Stimulated activated CD8-positive, alpha-beta memory T cell treated with anti-CD3 and anti-CD28 coated beads, Interleukin-4, amount 100 ng/mL, for 4 hours (primary cell): ENCODE results near the gene TASOR.
"Not testable (repeated sequence)": the region's sequence is repeated elsewhere in the genome, so short reads cannot be mapped to it uniquely, and the experiment has no call there.

Experiments used
- DNase-seq, 2 donors: peaks; one replicate each; pipeline ENCODE4 v3.0.0-alpha.2; 2020; ENCODE audit warnings: low read depth in 2 of 2, low spot score in 1 of 2

Gene TASOR, protein sequence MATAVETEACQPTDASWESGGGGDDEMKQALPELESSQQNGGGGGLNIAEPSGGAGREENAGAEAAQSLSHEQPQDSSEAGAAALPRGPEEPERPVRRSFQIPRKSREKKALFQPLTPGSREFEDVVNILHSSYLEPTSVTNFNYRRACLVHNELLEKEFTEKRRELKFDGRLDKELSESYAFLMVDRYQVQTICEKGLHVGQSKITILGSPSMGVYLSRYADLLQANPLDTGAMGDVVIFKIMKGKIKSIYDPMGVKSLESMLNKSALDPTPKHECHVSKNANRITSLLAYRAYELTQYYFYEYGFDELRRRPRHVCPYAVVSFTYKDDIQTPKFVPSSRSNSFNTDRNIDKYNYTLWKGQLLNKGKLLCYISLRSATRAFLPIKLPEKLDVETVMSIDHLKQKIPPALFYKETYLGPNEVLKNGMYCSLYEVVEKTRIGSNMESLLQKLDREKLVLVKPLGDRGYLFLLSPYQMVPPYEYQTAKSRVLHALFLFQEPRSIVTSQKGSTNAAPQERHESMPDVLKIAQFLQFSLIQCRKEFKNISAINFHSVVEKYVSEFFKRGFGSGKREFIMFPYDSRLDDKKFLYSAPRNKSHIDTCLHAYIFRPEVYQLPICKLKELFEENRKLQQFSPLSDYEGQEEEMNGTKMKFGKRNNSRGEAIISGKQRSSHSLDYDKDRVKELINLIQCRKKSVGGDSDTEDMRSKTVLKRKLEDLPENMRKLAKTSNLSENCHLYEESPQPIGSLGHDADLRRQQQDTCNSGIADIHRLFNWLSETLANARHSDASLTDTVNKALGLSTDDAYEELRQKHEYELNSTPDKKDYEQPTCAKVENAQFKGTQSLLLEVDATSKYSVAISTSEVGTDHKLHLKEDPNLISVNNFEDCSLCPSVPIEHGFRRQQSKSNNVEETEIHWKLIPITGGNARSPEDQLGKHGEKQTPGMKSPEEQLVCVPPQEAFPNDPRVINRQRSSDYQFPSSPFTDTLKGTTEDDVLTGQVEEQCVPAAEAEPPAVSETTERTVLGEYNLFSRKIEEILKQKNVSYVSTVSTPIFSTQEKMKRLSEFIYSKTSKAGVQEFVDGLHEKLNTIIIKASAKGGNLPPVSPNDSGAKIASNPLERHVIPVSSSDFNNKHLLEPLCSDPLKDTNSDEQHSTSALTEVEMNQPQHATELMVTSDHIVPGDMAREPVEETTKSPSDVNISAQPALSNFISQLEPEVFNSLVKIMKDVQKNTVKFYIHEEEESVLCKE (N-terminal part only)

DNA sequence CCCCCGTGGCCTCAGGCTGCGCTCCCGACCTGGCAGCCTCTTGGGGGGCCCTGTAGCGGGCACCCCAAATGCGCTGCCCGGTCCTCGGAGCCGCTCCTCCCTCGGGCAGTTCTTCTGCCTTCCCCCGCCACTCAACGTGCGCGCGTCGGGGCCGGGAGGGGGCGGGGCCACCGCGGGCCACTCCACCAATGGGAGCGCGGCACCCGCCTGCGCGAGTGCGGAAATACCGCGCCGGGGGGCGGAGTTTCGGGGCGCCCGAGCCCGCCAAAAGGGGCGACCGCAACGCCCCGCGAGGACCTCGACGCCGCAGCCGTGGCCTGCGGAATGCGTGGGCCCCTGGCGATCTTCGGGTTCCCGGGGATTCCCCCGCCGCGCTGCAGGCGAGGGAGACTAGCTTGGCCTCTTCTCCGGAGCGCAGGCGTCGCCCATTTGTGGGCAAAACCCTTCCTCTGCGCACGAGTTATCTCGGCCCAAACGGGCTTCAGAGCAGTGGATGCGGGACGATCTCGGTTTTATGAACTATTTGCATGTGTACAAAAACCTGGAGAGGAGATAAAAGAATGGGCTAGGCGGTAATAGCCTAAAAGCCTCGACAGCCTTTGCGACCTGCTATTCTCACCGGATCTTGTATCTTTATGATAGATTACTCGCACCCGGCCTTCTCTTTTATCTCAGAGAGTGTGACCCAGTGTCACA, at the start of gene TASOR:
Gene TASOR, minus strand, starts transcription at position 144 of the 696 bp plus-strand sequence. CDS start 259 bp downstream, outside the sequence.
- DNase-seq, result peak; percentile 63 to 75

DNA sequence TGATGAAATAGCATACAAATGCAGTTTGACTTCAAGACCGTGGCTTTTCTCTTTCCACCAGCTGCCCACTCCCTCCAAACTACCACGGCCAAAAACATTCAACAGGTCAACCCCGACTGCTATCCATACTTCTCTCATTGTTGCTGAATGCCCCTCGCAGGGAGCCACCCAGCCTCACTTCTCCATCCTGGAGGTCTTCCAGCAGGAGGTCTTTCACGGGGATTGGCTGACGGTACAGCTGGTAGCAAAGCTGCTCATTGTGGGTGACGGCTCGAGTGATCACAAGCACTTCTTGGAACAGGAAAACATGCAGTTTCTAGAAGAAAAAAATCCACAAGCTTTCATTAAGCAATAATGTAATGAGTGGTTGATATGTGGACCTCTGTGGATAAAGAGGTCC, 49.0 kb upstream of the TASOR start:
- DNase-seq, result no peak

DNA sequence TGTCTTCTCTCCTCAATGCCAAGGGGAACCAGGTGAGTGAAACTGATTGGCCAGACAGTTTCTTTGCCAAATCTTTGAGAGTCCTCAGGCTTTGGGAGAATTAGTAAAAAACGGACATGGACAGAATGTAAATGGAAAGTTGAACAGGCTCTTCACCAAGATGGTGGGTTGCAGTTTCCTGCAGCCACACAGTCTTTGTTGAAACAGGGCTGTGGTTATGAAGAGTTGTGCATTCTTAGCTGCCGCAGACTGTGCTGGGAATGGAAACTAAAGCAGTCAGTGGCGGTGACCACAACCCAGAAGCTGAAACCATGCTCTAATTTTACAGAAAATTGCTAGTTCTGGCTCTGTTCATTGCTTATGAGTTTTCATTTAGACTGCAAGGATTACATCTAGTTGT, 42.1 kb upstream of the TASOR start:
- peak in 1 of 2 donors; percentile 45 for DNase-seq

DNA sequence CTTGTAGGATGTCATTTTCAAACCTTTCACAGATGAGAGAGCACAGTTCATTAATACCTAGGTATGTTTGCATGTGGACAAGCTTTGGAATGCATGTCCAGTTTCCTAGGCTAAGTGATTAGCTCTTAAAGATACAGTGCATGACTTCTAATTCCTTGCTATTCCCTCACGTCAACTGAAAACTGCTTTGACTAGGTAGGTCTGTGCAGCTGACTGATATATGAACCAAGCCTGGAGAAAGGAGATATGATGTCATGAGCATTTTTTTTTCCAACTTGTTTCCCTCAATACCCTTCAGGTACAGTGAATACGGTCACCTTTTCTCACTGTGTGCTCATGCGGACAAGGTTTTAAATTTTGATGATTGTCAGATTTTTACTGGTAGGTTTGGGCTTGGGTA, 41.6 kb upstream of the TASOR start:
- DNase-seq, result no peak

DNA sequence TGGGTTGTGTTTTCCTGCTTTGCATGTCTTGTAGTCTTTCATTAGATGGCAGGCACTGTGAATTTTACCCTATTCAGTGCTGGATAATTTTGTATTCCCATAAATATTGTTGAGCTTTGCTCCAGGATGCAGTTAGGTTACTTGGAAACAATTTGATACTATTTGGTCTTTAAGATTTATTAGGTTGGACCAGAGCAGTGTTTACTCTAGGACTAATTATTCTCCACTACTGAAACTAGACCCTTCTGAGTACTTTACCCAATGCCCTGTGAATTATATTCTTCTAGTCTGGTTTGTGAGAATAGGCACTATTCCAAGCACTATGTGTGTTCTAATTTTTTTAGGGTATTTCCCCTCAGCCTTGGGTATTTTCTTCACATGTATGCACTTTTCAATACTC, 37.8 kb upstream of the TASOR start:
- no peak for DNase-seq

DNA sequence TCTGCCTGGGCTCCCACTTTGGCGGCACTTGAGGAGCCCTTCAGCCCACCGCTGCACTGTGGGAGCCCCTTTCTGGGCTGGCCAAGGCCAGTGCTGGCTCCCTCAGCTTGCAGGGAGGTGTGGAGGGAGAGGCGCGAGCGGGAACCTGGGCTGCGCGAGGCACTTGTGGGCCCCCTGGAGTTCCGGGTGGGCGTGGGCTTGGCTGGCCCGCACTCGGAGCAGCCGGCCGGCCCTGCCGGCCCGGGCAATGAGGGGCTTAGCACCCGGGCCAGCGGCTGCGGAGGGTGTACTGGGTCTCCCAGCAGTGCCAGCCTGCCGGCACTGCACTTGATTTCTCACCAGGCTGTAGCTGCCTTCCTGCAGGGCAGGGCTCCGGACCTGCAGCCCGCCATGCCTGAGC, 35.7 kb upstream of the TASOR start:
- not testable (repeated sequence) for DNase-seq

DNA sequence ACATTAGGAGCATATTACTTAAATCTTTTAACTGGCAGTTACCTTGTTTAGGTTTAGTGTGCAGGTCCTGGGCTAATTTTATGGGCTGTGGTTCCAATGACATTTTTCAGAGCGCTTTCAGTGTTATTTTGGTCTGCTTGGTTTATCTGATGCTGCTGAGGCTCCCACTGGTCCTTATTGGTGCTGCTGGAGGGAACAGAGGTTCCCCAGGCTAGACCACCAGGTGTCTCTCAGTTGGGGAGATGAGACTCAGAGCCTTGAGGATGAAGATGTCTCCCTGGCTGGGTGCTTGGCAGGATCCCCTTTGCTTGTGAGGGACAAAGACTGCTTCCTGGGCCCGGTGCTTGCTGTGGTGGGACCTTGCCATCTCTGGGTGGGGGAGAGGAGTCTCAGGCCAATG, 28.3 kb upstream of the TASOR start:
- DNase-seq, result no peak

DNA sequence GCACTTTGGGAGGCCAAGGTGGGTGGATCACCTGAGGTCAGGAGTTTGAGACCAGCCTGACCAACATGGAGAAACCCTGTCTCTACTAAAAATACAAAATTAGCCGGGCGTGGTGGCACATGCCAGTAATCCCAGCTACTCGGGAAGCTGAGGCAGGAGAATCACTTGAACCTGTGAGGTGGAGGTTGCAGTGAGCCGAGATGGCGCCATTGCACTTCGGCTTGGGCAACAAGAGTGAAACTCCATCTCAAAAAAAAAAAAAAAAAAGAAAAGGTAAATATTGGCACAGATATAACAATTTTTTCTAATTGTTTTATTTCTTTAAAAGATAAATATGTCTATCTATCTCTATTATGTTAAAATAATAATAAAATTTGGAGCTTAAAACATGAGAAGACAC, 24.3 kb upstream of the TASOR start:
- not testable (repeated sequence) for DNase-seq

DNA sequence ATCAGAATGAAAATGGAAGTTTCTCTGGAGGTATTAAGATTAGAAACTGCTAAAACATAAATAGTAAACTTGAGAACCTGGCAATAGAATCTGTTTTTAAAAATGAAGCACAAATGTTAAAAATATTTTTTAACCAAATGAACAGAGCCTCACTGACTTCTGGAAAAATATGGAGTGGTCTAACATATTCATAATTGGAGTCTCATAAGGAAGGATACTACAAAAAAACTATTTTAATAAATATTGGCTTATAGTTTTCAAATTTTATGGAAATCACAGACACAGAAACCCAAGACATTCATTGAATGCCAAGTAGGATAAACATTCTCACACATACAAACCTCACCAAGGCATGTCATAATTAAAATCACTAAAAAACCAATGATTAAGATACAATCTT, 23.6 kb upstream of the TASOR start:
- DNase-seq, result no peak

DNA sequence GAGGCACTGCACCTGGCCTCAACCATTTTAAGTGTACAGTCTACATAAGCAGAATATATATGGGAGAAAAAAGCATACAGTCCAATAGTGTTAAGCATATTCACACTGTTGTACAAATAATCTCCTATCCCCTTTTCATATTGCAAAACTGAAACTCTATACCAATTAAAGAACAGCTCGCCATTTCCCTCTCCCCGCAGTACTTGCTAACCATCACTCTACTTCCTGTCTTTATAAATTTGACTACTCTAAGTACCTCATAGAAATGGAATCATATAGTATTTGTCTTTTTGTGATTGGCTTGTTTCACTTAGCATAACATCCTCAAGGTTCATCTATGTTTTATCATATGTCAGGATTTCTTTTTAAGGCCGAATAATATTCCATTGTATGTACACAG, 21.6 kb upstream of the TASOR start:
- no peak for DNase-seq

DNA sequence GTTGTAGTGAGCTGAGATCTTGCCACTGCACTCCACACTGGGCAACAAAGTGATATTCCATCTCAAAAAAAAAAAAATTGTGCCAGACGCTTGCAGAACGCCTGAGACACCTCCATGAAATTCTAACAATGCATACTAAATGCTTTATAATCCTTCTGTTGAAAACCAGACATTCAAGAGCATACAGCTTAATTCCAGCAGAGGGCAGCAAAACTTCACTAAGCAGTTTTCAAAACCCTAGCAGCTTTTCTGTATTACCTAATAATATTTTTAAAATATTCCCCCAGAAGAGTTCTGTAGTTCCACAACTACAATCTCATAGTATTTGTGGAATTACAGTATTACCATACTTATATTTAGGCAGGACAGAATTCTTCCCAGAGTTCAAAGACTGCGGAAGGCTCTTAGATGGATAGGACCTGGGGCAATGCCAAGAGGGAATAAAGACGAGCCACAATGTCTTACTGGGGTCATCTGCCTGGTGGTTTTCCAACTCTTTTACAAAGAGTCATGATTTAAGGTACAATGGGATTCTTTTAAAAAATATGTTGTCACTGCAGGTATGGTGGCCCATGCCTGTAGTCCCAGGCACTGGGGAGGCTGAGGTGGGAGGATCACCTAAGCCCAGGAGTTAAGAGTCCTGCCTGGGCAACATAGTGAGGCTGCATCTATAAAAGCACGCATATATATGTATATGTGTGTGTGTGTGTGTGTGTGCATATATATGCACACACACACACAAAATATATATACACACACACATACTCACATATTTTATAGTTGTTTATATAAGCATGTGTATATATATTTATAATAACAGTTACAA, 19.6 kb upstream of the TASOR start:
- no peak for DNase-seq

DNA sequence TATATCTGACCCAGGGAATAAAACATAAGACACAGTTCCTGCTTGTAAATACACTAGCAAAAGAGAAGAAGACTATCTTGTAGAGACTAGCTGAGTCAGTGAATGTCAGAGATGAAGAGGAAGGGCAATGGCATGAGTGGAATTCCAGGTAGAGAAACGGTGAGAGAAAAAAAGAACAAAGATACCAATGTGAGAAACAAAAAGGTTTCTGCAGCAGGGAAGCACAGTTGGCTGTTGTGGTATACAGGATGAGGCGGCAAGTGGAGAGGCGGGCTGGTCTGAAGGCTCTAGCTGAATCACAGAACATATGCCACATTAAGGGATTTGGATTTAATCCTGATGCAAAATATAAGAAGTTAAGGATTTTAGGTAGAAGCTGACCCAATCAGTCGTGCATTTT, 17.1 kb upstream of the TASOR start:
- no peak for DNase-seq

DNA sequence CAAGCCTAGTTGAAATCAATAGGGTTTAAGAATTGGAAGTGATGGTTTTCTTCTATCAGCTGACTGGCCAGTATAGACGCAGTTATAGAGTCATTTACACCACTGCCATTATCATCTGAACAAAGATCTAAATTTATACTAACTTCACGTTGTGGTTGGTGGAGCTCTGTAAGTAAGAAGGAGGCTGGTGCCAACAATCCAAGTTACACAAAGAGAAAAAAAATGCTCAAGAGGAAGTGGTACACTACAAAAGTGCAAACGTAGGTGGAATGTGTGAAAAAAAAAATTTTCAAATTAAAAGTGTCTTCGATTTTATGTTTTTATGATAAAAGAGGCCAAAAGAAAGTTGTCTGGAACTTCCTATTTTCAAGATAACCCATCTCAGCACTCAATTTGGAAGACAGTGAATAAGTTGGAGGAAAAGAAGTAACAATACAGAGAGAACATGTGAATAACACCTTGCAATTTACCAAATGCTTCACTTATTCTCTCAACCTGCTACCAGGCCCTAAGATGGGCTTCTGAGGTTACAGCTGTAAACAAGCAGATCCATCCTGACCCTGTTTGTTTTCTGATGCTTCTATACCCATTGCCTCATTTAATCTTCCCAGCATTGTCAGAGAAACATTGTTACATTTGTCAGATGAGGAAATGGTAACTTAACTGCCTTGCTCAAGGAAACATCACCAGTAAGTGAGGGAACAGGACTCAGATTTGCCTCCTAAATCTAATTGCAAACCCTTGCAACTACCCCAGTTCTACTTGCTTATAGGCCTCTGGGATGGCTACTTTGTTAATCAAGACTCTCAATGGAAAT, 12.0 kb upstream of the TASOR start:
- DNase-seq, result no peak

DNA sequence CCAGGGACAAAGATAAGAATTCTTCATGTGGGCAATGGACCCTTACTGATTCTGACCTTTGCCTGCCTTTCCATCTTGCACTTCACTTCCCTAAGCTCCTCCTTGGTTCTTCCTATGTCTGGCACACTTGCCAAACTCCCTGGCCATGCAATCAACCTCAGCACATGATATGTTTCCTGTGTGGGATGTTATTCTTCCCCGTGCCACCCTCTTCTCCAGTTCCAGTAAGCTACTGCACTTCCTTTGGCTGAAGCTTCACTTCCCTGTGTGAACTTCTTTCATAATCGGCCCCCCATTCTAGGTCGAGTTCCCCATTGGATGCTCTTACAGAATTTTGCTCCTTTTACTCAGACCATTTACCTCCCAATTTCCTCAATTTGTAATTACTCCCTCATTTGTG, 10.7 kb upstream of the TASOR start:
- no peak for DNase-seq

DNA sequence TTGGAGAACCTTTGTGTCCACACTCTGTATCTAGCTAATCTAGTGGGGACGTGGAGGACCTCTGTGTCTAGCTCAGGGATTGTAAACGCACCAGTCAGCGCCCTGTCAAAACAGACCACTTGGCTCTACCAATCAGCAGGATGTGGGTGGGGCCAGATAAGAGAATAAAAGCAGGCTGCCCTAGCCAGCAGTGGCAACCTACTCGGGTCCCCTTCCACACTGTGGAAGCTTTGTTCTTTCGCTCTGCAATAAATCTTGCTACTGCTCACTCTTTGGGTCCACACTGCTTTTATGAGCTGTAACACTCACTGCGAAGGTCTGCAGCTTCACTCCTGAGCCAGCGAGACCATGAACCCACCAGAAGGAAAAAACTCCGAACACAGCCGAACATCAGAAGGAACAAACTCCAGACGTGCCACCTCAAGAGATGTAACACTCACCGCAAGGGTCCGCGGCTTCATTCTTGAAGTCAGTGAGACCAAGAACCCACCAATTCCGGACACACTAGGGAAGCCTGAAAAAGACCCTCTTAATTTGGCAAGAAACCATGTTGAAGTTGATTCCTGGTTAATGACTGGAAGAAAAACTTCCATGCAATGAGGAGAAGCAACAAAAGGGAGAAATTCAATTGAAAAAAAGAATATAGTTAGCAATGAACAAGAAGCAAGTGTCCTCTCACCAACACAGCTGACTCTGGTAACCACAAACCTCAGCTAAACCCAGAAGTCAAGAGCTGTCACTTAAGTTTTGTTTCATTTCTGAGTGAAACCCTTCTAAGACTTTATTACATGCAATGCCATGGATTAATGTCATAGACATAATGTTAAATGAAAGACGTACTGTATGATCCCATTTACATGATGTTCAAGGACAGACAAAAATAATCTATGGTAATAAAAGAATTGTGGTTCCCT, 9.7 kb upstream of the TASOR start:
- not testable (repeated sequence) for DNase-seq

DNA sequence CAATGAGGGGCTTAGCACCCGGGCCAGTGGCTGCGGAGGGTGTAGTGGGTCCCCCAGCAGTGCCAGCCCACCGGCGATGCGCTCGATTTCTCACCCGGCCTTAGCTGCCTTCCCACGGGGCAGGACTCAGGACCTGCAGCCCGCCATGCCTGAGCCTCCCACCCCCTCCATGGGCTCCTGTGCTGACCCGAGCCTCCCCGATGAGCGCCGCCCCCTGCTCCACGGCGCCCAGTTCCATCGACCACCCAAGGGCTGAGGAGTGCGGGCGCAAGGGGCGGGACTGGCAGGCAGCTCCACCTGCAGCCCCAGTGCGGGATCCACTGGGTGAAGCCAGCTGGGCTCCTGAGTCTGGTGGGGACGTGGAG, 8.9 kb upstream of the TASOR start:
- DNase-seq, result not testable (repeated sequence)

DNA sequence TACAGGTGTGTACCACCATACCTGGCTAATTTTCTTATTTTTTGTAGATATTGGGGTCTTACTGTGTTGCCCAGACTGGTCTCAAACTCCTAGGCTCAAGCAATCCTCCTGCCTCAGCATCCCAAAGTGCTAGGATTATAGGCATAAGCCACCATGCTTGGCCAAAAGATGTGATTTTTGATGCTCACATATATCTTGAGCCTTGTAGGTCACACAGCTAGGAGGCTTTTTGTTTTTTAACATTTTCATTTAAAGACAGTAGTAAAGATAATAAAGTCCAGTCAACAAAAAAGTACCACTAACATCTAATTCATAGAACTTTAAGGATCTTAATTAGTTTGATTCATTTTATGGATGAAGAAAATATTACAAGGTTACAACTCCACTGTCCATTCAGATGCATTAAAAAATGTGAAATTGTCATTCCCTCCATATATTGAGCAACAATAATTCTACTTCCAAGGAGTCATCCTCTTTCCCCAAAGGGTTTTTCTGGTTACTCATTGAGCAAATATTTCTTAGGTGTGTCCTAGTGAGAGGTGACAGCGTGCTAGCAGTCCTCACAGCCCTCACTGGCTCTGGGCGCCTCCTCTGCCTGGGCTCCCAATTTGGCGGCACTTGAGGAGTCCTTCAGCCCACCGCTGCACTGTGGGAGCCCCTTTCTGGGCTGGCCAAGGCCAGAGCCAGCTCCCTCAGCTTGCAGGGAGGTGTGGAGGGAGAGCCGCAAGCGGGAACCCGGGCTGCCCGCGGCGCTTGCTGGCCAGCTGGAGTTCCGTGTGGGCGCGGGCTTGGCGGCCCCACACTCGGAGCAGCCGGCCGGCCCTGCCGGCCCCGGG, 8.3 kb upstream of the TASOR start:
- DNase-seq, result no peak
